HG03469 (cell line): Measurements from ENCODE around the gene PAQR7.
"Not testable (repeated sequence)": the region's sequence is repeated elsewhere in the genome, so short reads cannot be mapped to it uniquely, and the experiment has no call there.

ENCODE experiments used
- ATAC-seq: cut with Tn5 transposase; IDR thresholded peaks from one replicate; pipeline ENCODE4 v1.9.1; 2021; ENCODE audit warnings: mild to moderate bottlenecking, moderate library complexity, moderate number of reproducible peaks; ENCODE audit not compliant: unreplicated experiment

PAQR7 gene

GRCh38 chr1:25854554-25854953, 21.0 kb downstream of the PAQR7 start:
- no peak for ATAC-seq

GRCh38 chr1:25848531-25848930, 27.0 kb downstream of the PAQR7 start:
- no peak for ATAC-seq

GRCh38 chr1:25847929-25848328, 27.6 kb downstream of the PAQR7 start:
- ATAC-seq = no peak

- ATAC-seq = no peak
Measured at GRCh38 chr1:25845664-25846063, 29.8 kb downstream of the PAQR7 start.

GRCh38 chr1:25844536-25845337, 30.8 kb downstream of the PAQR7 start:
- no peak for ATAC-seq

GRCh38 chr1:25843483-25843882, 32.0 kb downstream of the PAQR7 start:
- ATAC-seq = no peak

GRCh38 chr1:25839808-25840207, 35.7 kb downstream of the PAQR7 start:
- ATAC-seq = not testable (repeated sequence)

- no peak for ATAC-seq
Measured at GRCh38 chr1:25837262-25837875, 38.1 kb downstream of the PAQR7 start.

- no peak for ATAC-seq
Measured at GRCh38 chr1:25836695-25837094, 38.8 kb downstream of the PAQR7 start.

- ATAC-seq = no peak
Measured at GRCh38 chr1:25834894-25835293, 40.6 kb downstream of the PAQR7 start.

GRCh38 chr1:25833158-25833557, 42.4 kb downstream of the PAQR7 start:
- ATAC-seq = no peak

GRCh38 chr1:25832336-25833037, 43.0 kb downstream of the PAQR7 start:
- ATAC-seq = no peak

- no peak for ATAC-seq
Measured at GRCh38 chr1:25831569-25832196, 43.8 kb downstream of the PAQR7 start.

- no peak for ATAC-seq
Measured at GRCh38 chr1:25829046-25829445, 46.5 kb downstream of the PAQR7 start.

- no peak for ATAC-seq
Measured at GRCh38 chr1:25828491-25828890, 47.0 kb downstream of the PAQR7 start.

GRCh38 chr1:25826571-25826970, 48.9 kb downstream of the PAQR7 start:
- no peak for ATAC-seq

GRCh38 chr1:25825605-25826004, 49.9 kb downstream of the PAQR7 start:
- no peak for ATAC-seq

GRCh38 chr1:25821630-25822091, 53.8 kb downstream of the PAQR7 start:
- ATAC-seq = no peak

GRCh38 chr1:25821112-25821476, 54.4 kb downstream of the PAQR7 start:
- no peak for ATAC-seq

- ATAC-seq = peak; percentile 30
Measured at GRCh38 chr1:25820247-25821111, 55.0 kb downstream of the PAQR7 start.
